HCT116 (cell line): ENCODE measurements around the gene METRN.

Experiments used
- EZH2phosphoT487 ChIP-seq: fragments of 200-600 bp; IDR thresholded peaks from 2 replicates; pipeline ENCODE4 v1.6.1; 2018; ENCODE audit warnings: antibody characterized with exemption, borderline replicate concordance
- TF ChIP-seq, protein P1 (sequence below): IDR thresholded peaks from 2 replicates; pipeline ENCODE4 v1.6.1; 2012; ENCODE audit warnings: low read depth
- TF ChIP-seq, protein P2 (sequence below), 3 experiments: fragments of 200-600 bp in 1 of 3; sonication (generic) in 1 of 3; IDR thresholded peaks in 2 of 3; conservative IDR thresholded peaks in 1 of 3; 2 replicates each; pipeline ENCODE4 v1.5.1; 2012 to 2017; ENCODE audit warnings: low read depth in 2 of 3, low read length in 2 of 3, antibody characterized with exemption in 1 of 3, borderline replicate concordance in 1 of 3, control low read depth in 1 of 3, mild to moderate bottlenecking in 1 of 3, mixed read lengths in 1 of 3, mixed run types in 1 of 3, moderate library complexity in 1 of 3; ENCODE audit not compliant: insufficient read depth in 1 of 3

DNA sequence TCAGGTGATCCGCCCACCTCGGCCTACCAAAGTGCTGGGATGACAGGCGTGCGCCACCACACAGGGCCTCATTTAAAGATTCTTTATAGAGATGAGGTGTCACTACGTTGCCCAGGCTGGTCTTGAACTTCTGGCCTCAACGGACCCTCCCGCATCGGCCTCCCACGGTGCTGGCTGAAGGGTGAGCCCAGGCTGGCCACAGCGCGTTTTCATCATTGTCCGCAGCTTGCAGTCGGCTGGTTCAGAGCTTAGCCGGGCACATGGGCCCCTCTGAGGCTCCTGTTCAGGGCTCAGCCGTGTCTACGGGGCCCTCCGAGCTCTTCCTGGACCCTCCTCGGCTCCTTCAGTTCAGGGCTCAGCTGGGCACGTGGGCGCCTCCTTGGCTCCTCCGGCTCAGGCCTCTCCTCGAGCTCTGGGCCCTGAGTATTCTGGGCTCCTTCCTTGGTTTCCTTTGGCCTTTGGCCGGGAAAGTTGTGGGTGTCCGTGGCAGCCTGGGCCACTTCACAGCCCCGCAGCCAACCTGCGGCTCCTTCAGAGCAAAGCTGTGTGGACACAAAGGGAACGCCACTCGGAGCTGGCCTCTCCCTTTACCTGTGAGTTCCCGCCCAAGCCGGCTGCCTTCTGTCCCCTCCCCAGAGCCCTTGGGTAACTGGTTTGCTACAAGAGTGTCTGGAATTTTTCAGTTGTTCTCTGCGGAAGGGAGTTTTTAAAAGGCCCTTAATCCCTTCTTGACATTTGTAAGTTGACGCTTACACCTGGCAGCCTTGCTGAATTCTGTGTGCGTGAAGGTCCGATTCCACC is 44.4 kb downstream of the METRN start:
- TF ChIP-seq, protein P1, sequence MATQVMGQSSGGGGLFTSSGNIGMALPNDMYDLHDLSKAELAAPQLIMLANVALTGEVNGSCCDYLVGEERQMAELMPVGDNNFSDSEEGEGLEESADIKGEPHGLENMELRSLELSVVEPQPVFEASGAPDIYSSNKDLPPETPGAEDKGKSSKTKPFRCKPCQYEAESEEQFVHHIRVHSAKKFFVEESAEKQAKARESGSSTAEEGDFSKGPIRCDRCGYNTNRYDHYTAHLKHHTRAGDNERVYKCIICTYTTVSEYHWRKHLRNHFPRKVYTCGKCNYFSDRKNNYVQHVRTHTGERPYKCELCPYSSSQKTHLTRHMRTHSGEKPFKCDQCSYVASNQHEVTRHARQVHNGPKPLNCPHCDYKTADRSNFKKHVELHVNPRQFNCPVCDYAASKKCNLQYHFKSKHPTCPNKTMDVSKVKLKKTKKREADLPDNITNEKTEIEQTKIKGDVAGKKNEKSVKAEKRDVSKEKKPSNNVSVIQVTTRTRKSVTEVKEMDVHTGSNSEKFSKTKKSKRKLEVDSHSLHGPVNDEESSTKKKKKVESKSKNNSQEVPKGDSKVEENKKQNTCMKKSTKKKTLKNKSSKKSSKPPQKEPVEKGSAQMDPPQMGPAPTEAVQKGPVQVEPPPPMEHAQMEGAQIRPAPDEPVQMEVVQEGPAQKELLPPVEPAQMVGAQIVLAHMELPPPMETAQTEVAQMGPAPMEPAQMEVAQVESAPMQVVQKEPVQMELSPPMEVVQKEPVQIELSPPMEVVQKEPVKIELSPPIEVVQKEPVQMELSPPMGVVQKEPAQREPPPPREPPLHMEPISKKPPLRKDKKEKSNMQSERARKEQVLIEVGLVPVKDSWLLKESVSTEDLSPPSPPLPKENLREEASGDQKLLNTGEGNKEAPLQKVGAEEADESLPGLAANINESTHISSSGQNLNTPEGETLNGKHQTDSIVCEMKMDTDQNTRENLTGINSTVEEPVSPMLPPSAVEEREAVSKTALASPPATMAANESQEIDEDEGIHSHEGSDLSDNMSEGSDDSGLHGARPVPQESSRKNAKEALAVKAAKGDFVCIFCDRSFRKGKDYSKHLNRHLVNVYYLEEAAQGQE: no peak
- TF ChIP-seq, protein P2, sequence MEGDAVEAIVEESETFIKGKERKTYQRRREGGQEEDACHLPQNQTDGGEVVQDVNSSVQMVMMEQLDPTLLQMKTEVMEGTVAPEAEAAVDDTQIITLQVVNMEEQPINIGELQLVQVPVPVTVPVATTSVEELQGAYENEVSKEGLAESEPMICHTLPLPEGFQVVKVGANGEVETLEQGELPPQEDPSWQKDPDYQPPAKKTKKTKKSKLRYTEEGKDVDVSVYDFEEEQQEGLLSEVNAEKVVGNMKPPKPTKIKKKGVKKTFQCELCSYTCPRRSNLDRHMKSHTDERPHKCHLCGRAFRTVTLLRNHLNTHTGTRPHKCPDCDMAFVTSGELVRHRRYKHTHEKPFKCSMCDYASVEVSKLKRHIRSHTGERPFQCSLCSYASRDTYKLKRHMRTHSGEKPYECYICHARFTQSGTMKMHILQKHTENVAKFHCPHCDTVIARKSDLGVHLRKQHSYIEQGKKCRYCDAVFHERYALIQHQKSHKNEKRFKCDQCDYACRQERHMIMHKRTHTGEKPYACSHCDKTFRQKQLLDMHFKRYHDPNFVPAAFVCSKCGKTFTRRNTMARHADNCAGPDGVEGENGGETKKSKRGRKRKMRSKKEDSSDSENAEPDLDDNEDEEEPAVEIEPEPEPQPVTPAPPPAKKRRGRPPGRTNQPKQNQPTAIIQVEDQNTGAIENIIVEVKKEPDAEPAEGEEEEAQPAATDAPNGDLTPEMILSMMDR (IDR thresholded peaks at IDR 0.05 in 2 of 3, conservative IDR thresholded peaks at IDR 0.05 in 1 of 3; ENCODE audit: borderline replicate concordance in 1 of 3, insufficient read depth in 1 of 3, low read depth in 2 of 3, low read length in 2 of 3): no peak
- TF ChIP-seq EZH2phosphoT487: no peak
